Measurements from ENCODE around the gene WFDC10A. TPM values are rescaled to one million over a fixed set of nuclear protein-coding genes. Genes with fewer than 3 reads are reported as not detected.

WFDC10A gene
- total RNA-seq, 1 experiment from 2014 or later: not detected

GRCh38 chr20:45617591-45617990 lies 11.9 kb upstream of the WFDC10A start (continued):
- TF ChIP-seq, protein P1, sequence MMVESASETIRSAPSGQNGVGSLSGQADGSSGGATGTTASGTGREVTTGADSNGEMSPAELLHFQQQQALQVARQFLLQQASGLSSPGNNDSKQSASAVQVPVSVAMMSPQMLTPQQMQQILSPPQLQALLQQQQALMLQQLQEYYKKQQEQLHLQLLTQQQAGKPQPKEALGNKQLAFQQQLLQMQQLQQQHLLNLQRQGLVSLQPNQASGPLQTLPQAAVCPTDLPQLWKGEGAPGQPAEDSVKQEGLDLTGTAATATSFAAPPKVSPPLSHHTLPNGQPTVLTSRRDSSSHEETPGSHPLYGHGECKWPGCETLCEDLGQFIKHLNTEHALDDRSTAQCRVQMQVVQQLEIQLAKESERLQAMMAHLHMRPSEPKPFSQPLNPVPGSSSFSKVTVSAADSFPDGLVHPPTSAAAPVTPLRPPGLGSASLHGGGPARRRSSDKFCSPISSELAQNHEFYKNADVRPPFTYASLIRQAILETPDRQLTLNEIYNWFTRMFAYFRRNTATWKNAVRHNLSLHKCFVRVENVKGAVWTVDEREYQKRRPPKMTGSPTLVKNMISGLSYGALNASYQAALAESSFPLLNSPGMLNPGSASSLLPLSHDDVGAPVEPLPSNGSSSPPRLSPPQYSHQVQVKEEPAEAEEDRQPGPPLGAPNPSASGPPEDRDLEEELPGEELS (CRISPR knock-in tag; IDR thresholded peaks at IDR 0.05): no peak
- TF ChIP-seq ZBTB21 (CRISPR knock-in tag; IDR thresholded peaks at IDR 0.05; ENCODE audit: borderline replicate concordance): no peak
- TF ChIP-seq, protein P2, sequence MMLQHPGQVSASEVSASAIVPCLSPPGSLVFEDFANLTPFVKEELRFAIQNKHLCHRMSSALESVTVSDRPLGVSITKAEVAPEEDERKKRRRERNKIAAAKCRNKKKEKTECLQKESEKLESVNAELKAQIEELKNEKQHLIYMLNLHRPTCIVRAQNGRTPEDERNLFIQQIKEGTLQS (CRISPR knock-in tag; conservative IDR thresholded peaks at IDR 0.05): no peak

DNA sequence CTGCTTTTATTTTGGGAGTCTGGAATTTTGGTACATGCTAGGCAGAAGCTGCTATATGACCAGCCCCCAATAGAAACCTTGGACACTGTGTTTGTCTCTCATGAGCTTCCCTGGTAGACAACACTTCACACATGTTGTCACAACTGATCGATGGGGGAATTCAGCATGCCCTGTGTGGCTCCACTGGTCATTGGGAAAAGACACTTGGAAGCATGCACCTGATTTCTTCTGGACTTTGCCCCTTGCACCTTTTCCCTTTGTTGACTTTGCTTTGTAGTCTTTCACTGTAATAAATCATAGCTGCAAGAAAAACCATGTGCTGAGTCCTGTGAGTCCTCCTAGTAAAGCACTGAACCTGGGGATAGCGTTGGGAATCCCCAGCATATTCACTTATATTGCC lies 7.9 kb upstream of the WFDC10A start:
- Mint-ChIP-seq H3K4me3 (no peak overlapping the region), H3K36me3 (peaks cover 7% of the 10 kb centered on the region), H3K27ac (no peak overlapping the region), H3K4me1 (no peaks in the 10 kb centered on the region), H3K9me3 (peaks cover 9% of the 10 kb centered on the region), H3K27me3 (ENCODE audit: low read depth) (no peaks in the 10 kb centered on the region; the same call in 1 of the 2 replicates)
- no peak for DNase-seq (ENCODE audit: low spot score)
- POLR2A ChIA-PET: no interaction called here
- no peak for ATAC-seq
- CTCF ChIA-PET: no interaction called here
- TF ChIP-seq TCF7 (CRISPR knock-in tag; IDR thresholded peaks at IDR 0.05; ENCODE audit: low read depth) (no peak), ZBTB21 (CRISPR knock-in tag; IDR thresholded peaks at IDR 0.05; ENCODE audit: borderline replicate concordance) (no peak), MXD4 (CRISPR knock-in tag; IDR thresholded peaks at IDR 0.05; ENCODE audit: borderline replicate concordance) (no peak), ATF6 (CRISPR knock-in tag; IDR thresholded peaks at IDR 0.05) (no peak)

- peaks cover 4% of the 10 kb centered on the region; the same call in 1 of the 2 replicates for H3K27me3 Mint-ChIP-seq (ENCODE audit: low read depth)
- ATAC-seq (no peak), DNase-seq (ENCODE audit: low spot score) (no peak)
- TF ChIP-seq OVOL2 (CRISPR knock-in tag; IDR thresholded peaks at IDR 0.05; ENCODE audit: borderline replicate concordance): no peak
- TF ChIP-seq, protein P3, sequence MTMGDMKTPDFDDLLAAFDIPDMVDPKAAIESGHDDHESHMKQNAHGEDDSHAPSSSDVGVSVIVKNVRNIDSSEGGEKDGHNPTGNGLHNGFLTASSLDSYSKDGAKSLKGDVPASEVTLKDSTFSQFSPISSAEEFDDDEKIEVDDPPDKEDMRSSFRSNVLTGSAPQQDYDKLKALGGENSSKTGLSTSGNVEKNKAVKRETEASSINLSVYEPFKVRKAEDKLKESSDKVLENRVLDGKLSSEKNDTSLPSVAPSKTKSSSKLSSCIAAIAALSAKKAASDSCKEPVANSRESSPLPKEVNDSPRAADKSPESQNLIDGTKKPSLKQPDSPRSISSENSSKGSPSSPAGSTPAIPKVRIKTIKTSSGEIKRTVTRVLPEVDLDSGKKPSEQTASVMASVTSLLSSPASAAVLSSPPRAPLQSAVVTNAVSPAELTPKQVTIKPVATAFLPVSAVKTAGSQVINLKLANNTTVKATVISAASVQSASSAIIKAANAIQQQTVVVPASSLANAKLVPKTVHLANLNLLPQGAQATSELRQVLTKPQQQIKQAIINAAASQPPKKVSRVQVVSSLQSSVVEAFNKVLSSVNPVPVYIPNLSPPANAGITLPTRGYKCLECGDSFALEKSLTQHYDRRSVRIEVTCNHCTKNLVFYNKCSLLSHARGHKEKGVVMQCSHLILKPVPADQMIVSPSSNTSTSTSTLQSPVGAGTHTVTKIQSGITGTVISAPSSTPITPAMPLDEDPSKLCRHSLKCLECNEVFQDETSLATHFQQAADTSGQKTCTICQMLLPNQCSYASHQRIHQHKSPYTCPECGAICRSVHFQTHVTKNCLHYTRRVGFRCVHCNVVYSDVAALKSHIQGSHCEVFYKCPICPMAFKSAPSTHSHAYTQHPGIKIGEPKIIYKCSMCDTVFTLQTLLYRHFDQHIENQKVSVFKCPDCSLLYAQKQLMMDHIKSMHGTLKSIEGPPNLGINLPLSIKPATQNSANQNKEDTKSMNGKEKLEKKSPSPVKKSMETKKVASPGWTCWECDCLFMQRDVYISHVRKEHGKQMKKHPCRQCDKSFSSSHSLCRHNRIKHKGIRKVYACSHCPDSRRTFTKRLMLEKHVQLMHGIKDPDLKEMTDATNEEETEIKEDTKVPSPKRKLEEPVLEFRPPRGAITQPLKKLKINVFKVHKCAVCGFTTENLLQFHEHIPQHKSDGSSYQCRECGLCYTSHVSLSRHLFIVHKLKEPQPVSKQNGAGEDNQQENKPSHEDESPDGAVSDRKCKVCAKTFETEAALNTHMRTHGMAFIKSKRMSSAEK (CRISPR knock-in tag; IDR thresholded peaks at IDR 0.05; ENCODE audit: borderline replicate concordance): no peak
- TF ChIP-seq NR3C1 (CRISPR knock-in tag; conservative IDR thresholded peaks at IDR 0.05; ENCODE audit: low read depth): no peak
- no peak for TF ChIP-seq GTF2I (CRISPR knock-in tag; conservative IDR thresholded peaks at IDR 0.05)
- TF ChIP-seq RELA (CRISPR knock-in tag; IDR thresholded peaks at IDR 0.05; ENCODE audit: borderline replicate concordance): no peak
- POLR2A ChIA-PET: interaction anchor here (0.6 kb wide), 1 partner anchor 284 kb away, joined by 4 read pairs; no protein-coding TSS in a partner anchor
- H3K36me3 Mint-ChIP-seq: peaks cover 1% of the 10 kb centered on the region; the same call in 1 of the 2 replicates
- peaks cover 8% of the 10 kb centered on the region for H3K4me1 Mint-ChIP-seq
- peaks cover 4% of the 10 kb centered on the region; the same call in 1 of the 2 replicates for H3K9me3 Mint-ChIP-seq
- H3K27ac Mint-ChIP-seq: no peak overlapping the region
- CTCF ChIA-PET: no interaction called here
- no peak overlapping the region for H3K4me3 Mint-ChIP-seq
Observed at GRCh38 chr20:45626540-45626939, 3.0 kb upstream of the WFDC10A start.

GRCh38 chr20:45630371-45630770 lies 832 bp downstream of the WFDC10A start:
- POLR2A ChIA-PET: no interaction called here
- Mint-ChIP-seq H3K27ac (no peak overlapping the region), H3K9me3 (peaks cover 12% of the 10 kb centered on the region), H3K27me3 (ENCODE audit: low read depth) (peaks cover 4% of the 10 kb centered on the region; the same call in 1 of the 2 replicates), H3K36me3 (no peaks in the 10 kb centered on the region), H3K4me3 (no peak overlapping the region), H3K4me1 (peaks cover 8% of the 10 kb centered on the region)
- CTCF ChIA-PET: interaction anchor here (1.3 to 3.6 kb wide), 5 partner anchors 14 to 193 kb away, joined by 3 to 79 read pairs (median 3); no protein-coding TSS in a partner anchor
- DNase-seq (ENCODE audit: low spot score) (no peak), ATAC-seq (no peak)
- TF ChIP-seq, protein P3 (CRISPR knock-in tag; IDR thresholded peaks at IDR 0.05; ENCODE audit: borderline replicate concordance): no peak
- TF ChIP-seq ZNF219 (CRISPR knock-in tag; IDR thresholded peaks at IDR 0.05; ENCODE audit: borderline replicate concordance) (no peak), CREB1 (CRISPR knock-in tag; IDR thresholded peaks at IDR 0.05) (no peak), NFATC4 (CRISPR knock-in tag; IDR thresholded peaks at IDR 0.05) (no peak)
- TF ChIP-seq, protein P4, sequence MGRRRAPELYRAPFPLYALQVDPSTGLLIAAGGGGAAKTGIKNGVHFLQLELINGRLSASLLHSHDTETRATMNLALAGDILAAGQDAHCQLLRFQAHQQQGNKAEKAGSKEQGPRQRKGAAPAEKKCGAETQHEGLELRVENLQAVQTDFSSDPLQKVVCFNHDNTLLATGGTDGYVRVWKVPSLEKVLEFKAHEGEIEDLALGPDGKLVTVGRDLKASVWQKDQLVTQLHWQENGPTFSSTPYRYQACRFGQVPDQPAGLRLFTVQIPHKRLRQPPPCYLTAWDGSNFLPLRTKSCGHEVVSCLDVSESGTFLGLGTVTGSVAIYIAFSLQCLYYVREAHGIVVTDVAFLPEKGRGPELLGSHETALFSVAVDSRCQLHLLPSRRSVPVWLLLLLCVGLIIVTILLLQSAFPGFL (CRISPR knock-in tag; IDR thresholded peaks at IDR 0.05; ENCODE audit: borderline replicate concordance): no peak

All from WTC11 (cell line).